ENCODE measurements around the gene INPP5K.

DNA sequence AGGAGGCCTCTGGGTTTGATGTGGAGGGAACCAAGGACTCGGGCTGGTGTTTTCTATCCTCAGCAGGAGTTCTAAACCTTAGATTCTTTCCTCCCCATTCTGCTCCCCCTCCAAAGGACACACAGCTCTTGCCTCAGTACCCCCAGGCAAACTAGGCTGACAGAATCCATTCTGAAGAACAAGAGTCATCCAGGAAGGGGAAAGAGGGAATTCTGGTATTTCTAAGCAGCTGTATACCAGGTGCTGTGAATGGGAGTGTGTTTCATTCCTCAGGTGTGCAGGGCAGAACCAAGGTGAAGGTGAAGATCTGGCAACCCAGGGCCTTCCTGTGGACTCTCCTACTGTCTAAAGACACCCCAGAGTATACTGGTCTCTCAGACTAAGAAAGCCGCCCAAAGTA lies 4.1 kb downstream of the INPP5K start:
- no peak for TF ChIP-seq POLR2A (IDR thresholded peaks at IDR 0.05)
- TF ChIP-seq, protein P1, sequence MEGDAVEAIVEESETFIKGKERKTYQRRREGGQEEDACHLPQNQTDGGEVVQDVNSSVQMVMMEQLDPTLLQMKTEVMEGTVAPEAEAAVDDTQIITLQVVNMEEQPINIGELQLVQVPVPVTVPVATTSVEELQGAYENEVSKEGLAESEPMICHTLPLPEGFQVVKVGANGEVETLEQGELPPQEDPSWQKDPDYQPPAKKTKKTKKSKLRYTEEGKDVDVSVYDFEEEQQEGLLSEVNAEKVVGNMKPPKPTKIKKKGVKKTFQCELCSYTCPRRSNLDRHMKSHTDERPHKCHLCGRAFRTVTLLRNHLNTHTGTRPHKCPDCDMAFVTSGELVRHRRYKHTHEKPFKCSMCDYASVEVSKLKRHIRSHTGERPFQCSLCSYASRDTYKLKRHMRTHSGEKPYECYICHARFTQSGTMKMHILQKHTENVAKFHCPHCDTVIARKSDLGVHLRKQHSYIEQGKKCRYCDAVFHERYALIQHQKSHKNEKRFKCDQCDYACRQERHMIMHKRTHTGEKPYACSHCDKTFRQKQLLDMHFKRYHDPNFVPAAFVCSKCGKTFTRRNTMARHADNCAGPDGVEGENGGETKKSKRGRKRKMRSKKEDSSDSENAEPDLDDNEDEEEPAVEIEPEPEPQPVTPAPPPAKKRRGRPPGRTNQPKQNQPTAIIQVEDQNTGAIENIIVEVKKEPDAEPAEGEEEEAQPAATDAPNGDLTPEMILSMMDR (IDR thresholded peaks at IDR 0.05 in 8 of 11, conservative IDR thresholded peaks at IDR 0.05 in 3 of 11), result no peak
